Nephron progenitor cell (in vitro differentiated cells): ENCODE measurements around the gene H19.

Source experiments
- DNase-seq: peaks from one replicate; pipeline ENCODE4 v3.0.0; 2021
- H3K27ac Mint-ChIP-seq: 2 replicates; pipeline ENCODE4 v1.8.0; 2021; ENCODE audit warnings: mild to moderate bottlenecking, moderate library complexity, mixed read lengths
- H3K27me3 Mint-ChIP-seq: 2 replicates; pipeline ENCODE4 v1.8.0; 2021; ENCODE audit warnings: mild to moderate bottlenecking, low read depth, mixed read lengths; ENCODE audit not compliant: poor library complexity
- H3K36me3 Mint-ChIP-seq: 2 replicates; pipeline ENCODE4 v1.8.0; 2021; ENCODE audit warnings: low read depth, mixed read lengths
- H3K4me1 Mint-ChIP-seq: 2 replicates; pipeline ENCODE4 v1.8.0; 2021; ENCODE audit warnings: mixed read lengths
- H3K4me3 Mint-ChIP-seq: 2 replicates; pipeline ENCODE4 v1.8.0; 2021; ENCODE audit warnings: mild to moderate bottlenecking, moderate library complexity, mixed read lengths
- H3K9me3 Mint-ChIP-seq: 2 replicates; pipeline ENCODE4 v1.8.0; 2021; ENCODE audit warnings: mild to moderate bottlenecking, moderate library complexity, mixed read lengths
- CTCF ChIP-seq: fragments of 200-600 bp; sonication (generic); IDR thresholded peaks from 2 replicates; pipeline ENCODE4 v1.5.0; 2021; ENCODE audit warnings: antibody characterized with exemption

H19 gene

GRCh38 chr11:1968454-1969002 is 29.1 kb downstream of the H19 start:
- Mint-ChIP-seq H3K4me3 (no peak overlapping the region), H3K27me3 (no peaks in the 10 kb centered on the region), H3K4me1 (no peaks in the 10 kb centered on the region), H3K9me3 (no peaks in the 10 kb centered on the region), H3K36me3 (no peaks in the 10 kb centered on the region), H3K27ac (no peak overlapping the region)
- no peak for TF ChIP-seq CTCF
- DNase-seq, result no peak

DNA sequence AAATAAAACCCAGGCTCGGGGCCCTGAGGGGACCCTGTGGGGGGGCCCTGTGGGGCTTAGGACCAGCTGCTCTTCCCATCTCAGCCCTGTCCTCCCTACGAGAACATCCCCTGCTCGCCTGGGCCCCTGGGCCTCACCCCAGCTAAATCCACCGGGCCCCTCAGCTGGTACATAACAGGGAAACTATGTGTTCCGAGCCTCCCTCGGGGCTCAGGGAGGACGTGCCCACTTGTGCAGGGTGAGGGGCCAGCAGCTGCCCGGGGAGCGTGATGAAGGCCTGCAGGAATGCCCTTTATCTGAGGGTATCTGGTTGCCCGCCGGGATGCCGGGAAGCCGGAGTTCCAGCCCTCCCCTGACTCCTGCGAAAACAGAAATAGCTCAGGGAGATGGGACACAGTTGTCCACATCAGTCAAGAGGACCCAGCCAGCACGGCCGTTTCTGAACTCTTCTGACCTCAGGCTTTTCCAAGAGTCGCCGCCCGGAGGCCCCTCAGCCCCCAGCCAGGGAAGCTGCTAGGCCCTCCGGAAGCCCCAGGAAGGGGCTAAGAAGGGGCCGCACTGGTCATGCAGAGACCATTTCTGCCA is 29.9 kb downstream of the H19 start:
- Mint-ChIP-seq H3K27ac (no peak overlapping the region), H3K27me3 (no peaks in the 10 kb centered on the region), H3K9me3 (no peaks in the 10 kb centered on the region), H3K36me3 (no peaks in the 10 kb centered on the region), H3K4me3 (no peak overlapping the region), H3K4me1 (no peaks in the 10 kb centered on the region)
- no peak for DNase-seq
- TF ChIP-seq CTCF, result no peak

DNA sequence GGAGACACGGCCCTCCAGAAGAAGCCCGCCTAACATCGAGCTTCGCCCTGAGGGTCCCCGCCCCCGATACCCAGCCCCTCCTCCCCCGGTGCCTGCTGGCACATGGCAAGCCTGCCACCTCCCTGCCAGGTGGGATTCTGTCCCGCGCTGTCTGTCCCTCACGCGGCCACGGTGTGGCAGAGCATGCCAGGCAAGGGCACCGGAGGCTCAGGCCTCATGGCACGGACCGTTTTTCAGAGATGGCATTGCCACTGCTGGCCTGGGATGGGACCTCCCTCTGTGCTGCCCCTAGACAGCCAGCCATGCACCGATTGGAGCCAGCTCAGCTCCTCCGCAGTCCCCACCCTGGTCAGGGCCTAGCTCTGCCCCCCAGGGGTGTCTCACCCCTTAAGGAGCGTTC is 31.1 kb downstream of the H19 start:
- H3K9me3 Mint-ChIP-seq, result no peaks in the 10 kb centered on the region
- H3K36me3 Mint-ChIP-seq, result no peaks in the 10 kb centered on the region
- no peak overlapping the region for H3K4me3 Mint-ChIP-seq
- H3K27me3 Mint-ChIP-seq, result no peaks in the 10 kb centered on the region
- H3K27ac Mint-ChIP-seq, result no peak overlapping the region
- no peak for DNase-seq
- no peak for TF ChIP-seq CTCF
- no peaks in the 10 kb centered on the region for H3K4me1 Mint-ChIP-seq

GRCh38 chr11:1964955-1965354 is 32.7 kb downstream of the H19 start:
- TF ChIP-seq CTCF, result no peak
- no peak overlapping the region for H3K27ac Mint-ChIP-seq
- DNase-seq, result no peak
- no peak overlapping the region for H3K4me3 Mint-ChIP-seq
- no peaks in the 10 kb centered on the region for H3K27me3 Mint-ChIP-seq
- no peaks in the 10 kb centered on the region for H3K4me1 Mint-ChIP-seq
- no peaks in the 10 kb centered on the region for H3K36me3 Mint-ChIP-seq
- H3K9me3 Mint-ChIP-seq, result no peaks in the 10 kb centered on the region

- Mint-ChIP-seq H3K27ac (no peak overlapping the region), H3K9me3 (no peaks in the 10 kb centered on the region), H3K4me3 (no peak overlapping the region), H3K36me3 (no peaks in the 10 kb centered on the region), H3K27me3 (no peaks in the 10 kb centered on the region), H3K4me1 (no peaks in the 10 kb centered on the region)
- no peak for TF ChIP-seq CTCF
- no peak for DNase-seq
Measured at GRCh38 chr11:1964348-1964747, 33.3 kb downstream of the H19 start.

- Mint-ChIP-seq H3K36me3 (no peaks in the 10 kb centered on the region), H3K27me3 (no peaks in the 10 kb centered on the region), H3K9me3 (no peaks in the 10 kb centered on the region), H3K4me1 (no peaks in the 10 kb centered on the region), H3K27ac (no peak overlapping the region), H3K4me3 (no peak overlapping the region)
- DNase-seq, result no peak
- no peak for TF ChIP-seq CTCF
Measured at GRCh38 chr11:1963864-1964263, 33.8 kb downstream of the H19 start.
